B cell (primary cell): ENCODE data around the gene COG2. TPM values are rescaled to one million over a fixed set of nuclear protein-coding genes. Genes with fewer than 3 reads are reported as not detected.

ENCODE experiments used
- ATAC-seq: fragments of 200-7000 bp; cut with Tn5 transposase; one replicate; pipeline ENCODE4 v1.10.0; 2021; ENCODE audit warnings: low read depth, mild to moderate bottlenecking, moderate number of reproducible peaks, moderate library complexity
- CTCF ChIA-PET: fragments of 350-600 bp; sonication (Branson Sonifier 250); formaldehyde crosslinking; loops from one replicate; lab custom pipeline; 2021; ENCODE audit warnings: antibody characterized with exemption, inconsistent platforms; lab: Charles Lee
- POLR2A ChIA-PET: fragments of 350-600 bp; sonication (Branson Sonifier 250); formaldehyde crosslinking; loops from one replicate; lab custom pipeline; 2021; ENCODE audit warnings: antibody characterized with exemption; lab: Charles Lee
- DNase-seq: peaks from one replicate; pipeline ENCODE4 v3.0.0; 2013
- H2AFZ ChIP-seq: 2 replicates; pipeline ENCODE4 v1.6.1; 2012; ENCODE audit warnings: mild to moderate bottlenecking, low read depth, low read length; ENCODE audit not compliant: insufficient read depth, poor library complexity, severe bottlenecking
- H3K27ac ChIP-seq, 2 donors: 1 replicate in 1 of 2; 2 replicates in 1 of 2; pipeline ENCODE4 v1.5.1; 2012 to 2013; ENCODE audit warnings: low read length in 2 of 2, mild to moderate bottlenecking in 2 of 2, moderate library complexity in 1 of 2
- H3K27me3 ChIP-seq, 4 experiments: fragments of 200-600 bp in 1 of 4; sonication (generic) in 1 of 4; replicated peaks in 1 of 4; 1 replicate in 2 of 4; 2 replicates in 2 of 4; pipeline versions ENCODE4 v1.6.1 to v1.7.0; 2013 to 2016; ENCODE audit warnings: low read length in 3 of 4, mild to moderate bottlenecking in 2 of 4, mixed read lengths in 1 of 4, moderate library complexity in 1 of 4; ENCODE audit not compliant: insufficient read depth in 4 of 4, control insufficient read depth in 3 of 4; ENCODE audit errors: control extremely low read depth in 1 of 4
- H3K36me3 ChIP-seq, 2 experiments: replicated peaks in 1 of 2; 1 replicate in 1 of 2; 2 replicates in 1 of 2; pipeline versions ENCODE4 v1.6.1 to v1.7.1; 2013; ENCODE audit warnings: low read length in 1 of 2; ENCODE audit not compliant: insufficient read depth in 2 of 2, control insufficient read depth in 1 of 2; ENCODE audit errors: control extremely low read depth in 1 of 2, extremely low read depth in 1 of 2
- H3K4me1 ChIP-seq, 2 donors: fragments of 200-600 bp in 1 of 2; sonication (generic) in 1 of 2; 1 replicate in 1 of 2; 2 replicates in 1 of 2; pipeline versions ENCODE4 v1.5.1 to v1.6.1; 2013 to 2017; ENCODE audit warnings: low read length in 2 of 2; ENCODE audit not compliant: control insufficient read depth in 2 of 2, insufficient read depth in 2 of 2
- H3K4me2 ChIP-seq: replicated peaks from 2 replicates; pipeline ENCODE3; 2012; ENCODE audit warnings: mild to moderate bottlenecking, low read depth, low read length; ENCODE audit not compliant: poor library complexity, severe bottlenecking
- H3K4me3 ChIP-seq, 5 experiments: fragments of 200-600 bp in 1 of 5; sonication (generic) in 1 of 5; 1 replicate in 3 of 5; 2 replicates in 2 of 5; pipeline versions ENCODE4 v1.5.1 to v1.7.0; 2011 to 2016; ENCODE audit warnings: low read length in 4 of 5, mild to moderate bottlenecking in 4 of 5, low read depth in 2 of 5, control low read depth in 1 of 5, moderate library complexity in 1 of 5; ENCODE audit not compliant: insufficient read depth in 1 of 5; ENCODE audit errors: control extremely low read depth in 1 of 5, extremely low read depth in 1 of 5
- H3K79me2 ChIP-seq: fragments of 200-600 bp; sonication (generic); one replicate; pipeline ENCODE4 v1.6.0; 2016; ENCODE audit warnings: low read length; ENCODE audit not compliant: control insufficient read depth, insufficient read depth
- H3K9ac ChIP-seq: fragments of 200-600 bp; sonication (generic); 2 replicates; pipeline ENCODE4 v1.6.1; 2017; ENCODE audit warnings: mild to moderate bottlenecking, low read length, moderate library complexity
- H3K9me3 ChIP-seq, 3 donors: one replicate each; pipeline versions ENCODE4 v1.6.1 to v1.7.1; 2013; ENCODE audit warnings: low read length in 2 of 3; ENCODE audit not compliant: control insufficient read depth in 2 of 3, insufficient read depth in 1 of 3; ENCODE audit errors: control extremely low read depth in 1 of 3
- H4K20me1 ChIP-seq: 2 replicates; pipeline ENCODE4 v1.6.0; 2012; ENCODE audit warnings: mild to moderate bottlenecking, low read length; ENCODE audit not compliant: insufficient read depth, control insufficient read depth, poor library complexity, severe bottlenecking
- H3K27ac Mint-ChIP-seq: one replicate; pipeline ENCODE4 v1.8.0; 2021; ENCODE audit warnings: mixed read lengths
- H3K27me3 Mint-ChIP-seq: one replicate; pipeline ENCODE4 v1.8.0; 2021; ENCODE audit warnings: mixed read lengths
- H3K4me1 Mint-ChIP-seq: one replicate; pipeline ENCODE4 v1.8.0; 2021; ENCODE audit warnings: mixed read lengths
- H3K4me3 Mint-ChIP-seq: one replicate; pipeline ENCODE4 v1.8.0; 2021; ENCODE audit warnings: mixed read lengths
- H3K9me3 Mint-ChIP-seq: one replicate; pipeline ENCODE4 v1.8.0; 2022; ENCODE audit warnings: mixed read lengths; ENCODE audit not compliant: insufficient read depth
- CTCF ChIP-seq: fragments of 200-600 bp; IDR thresholded peaks from one replicate; pipeline ENCODE4 v1.8.0; 2022; ENCODE audit warnings: antibody characterized with exemption, mild to moderate bottlenecking
- EZH2 ChIP-seq: IDR thresholded peaks from 2 replicates; pipeline ENCODE4 v1.6.1; 2012; ENCODE audit warnings: borderline replicate concordance, low read depth, mild to moderate bottlenecking, moderate library complexity, low read length; ENCODE audit not compliant: insufficient read depth, poor library complexity, severe bottlenecking
- WGBS: methylation state at CpG from one replicate; pipeline ENCODE4 v1.1.5; 2013; ENCODE audit warnings: missing lambda C conversion rate; ENCODE audit not compliant: insufficient coverage; 5-methylcytosine and 5-hydroxymethylcytosine counted together
- intact Hi-C: fragments of 100-400 bp; cut with micrococcal nuclease; formaldehyde crosslinking; loops from one replicate; pipeline ENCODE4 v1.10.0; 2022
- polyA plus RNA-seq: library from polyadenylated mRNA; depleted of rRNA; stranded (reverse); fragments of >200 nt; gene quantifications from 2 replicates; pipeline ENCODE4 v1.2.3, GENCODE V29; 2012
- total RNA-seq, 2 donors: library from RNA; stranded (reverse); fragments of 120-200 nt in 1 of 2; gene quantifications; 1 replicate in 1 of 2; 2 replicates in 1 of 2; pipeline versions ENCODE4 v1.2.3 to v1.2.4, GENCODE V29; 2013 to 2022

Gene COG2
- total and polyA plus RNA-seq, 2 donors (not counting 1 experiment from before 2014, with no cell fraction given) = 17.0 to 42.5 TPM

GRCh38 chr1:230592848-230593414, 49.4 kb upstream of the COG2 start:
- Histone ChIP-seq H3K4me2 (no peak overlapping the region), H3K79me2 (no peaks in the 10 kb centered on the region), H3K9ac (no peak overlapping the region), H3K9me3 (no peaks in the 10 kb centered on the region), H3K27ac (no peak overlapping the region), H3K36me3 (no peaks in the 10 kb centered on the region), H3K4me3 (no peak overlapping the region), H3K27me3 (peaks cover 0 to 3% (median 0%) of the 10 kb centered on the region in 4 experiments), H3K4me1 (no peaks in the 10 kb centered on the region), H2AFZ (no peak overlapping the region), H4K20me1 (no peaks in the 10 kb centered on the region)
- DNase-seq = no peak
- ATAC-seq = no peak
- no CpG with 5 or more reads among the region's 2 CpGs for WGBS
- intact Hi-C loops = no loop called here
- CTCF ChIA-PET = no interaction called here
- Mint-ChIP-seq H3K4me3 (no peak overlapping the region), H3K9me3 (no peaks in the 10 kb centered on the region), H3K27ac (no peak overlapping the region), H3K4me1 (no peaks in the 10 kb centered on the region), H3K27me3 (peaks cover 48% of the 10 kb centered on the region)
- no peak for TF ChIP-seq CTCF
- TF ChIP-seq EZH2 = no peak
- POLR2A ChIA-PET = no interaction called here

DNA sequence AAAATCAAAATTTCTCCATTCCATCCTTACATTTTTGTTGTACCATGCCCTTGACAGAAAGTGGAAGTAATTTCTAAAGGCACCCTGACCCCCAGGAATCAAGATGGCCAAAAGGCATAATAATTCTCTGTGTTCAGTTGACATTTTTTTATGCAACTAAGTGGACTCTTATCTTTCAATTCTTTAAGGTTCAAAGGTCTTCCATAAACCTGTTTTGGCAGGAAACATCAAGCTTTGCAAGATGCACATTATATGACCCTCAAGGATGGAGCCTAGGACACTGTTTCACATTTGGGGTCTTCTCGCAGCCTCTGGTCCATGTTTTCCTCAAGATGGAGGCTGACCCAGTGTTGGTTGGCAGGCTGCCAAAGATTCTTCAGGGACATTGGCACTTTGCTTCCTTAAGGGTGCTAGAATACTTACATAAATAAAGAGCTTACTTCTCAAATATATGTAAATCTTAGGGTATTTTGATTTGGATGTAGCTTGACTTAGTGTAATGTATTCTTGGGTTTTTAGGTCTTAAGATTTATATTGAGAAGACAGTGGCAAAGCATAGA, 48.0 kb upstream of the COG2 start:
- no peaks in the 10 kb centered on the region for H3K36me3 ChIP-seq
- no peaks in the 10 kb centered on the region for H3K4me1 ChIP-seq
- H3K79me2 ChIP-seq = no peaks in the 10 kb centered on the region
- H3K27ac ChIP-seq = no peak overlapping the region
- no peaks in the 10 kb centered on the region for H4K20me1 ChIP-seq
- no peak overlapping the region for H2AFZ ChIP-seq
- ATAC-seq (no peak), DNase-seq (no peak)
- CTCF ChIA-PET = no interaction called here
- 100% methylated on average over 1 of the region's 1 CpG for WGBS
- Mint-ChIP-seq H3K4me3 (no peak overlapping the region), H3K27me3 (peaks cover 41% of the 10 kb centered on the region), H3K9me3 (no peaks in the 10 kb centered on the region), H3K4me1 (no peaks in the 10 kb centered on the region), H3K27ac (no peak overlapping the region)
- no peak overlapping the region for H3K9ac ChIP-seq
- TF ChIP-seq EZH2 (no peak), CTCF (no peak)
- no peak overlapping the region for H3K4me2 ChIP-seq
- H3K27me3 ChIP-seq = peaks cover 0 to 8% (median 0%) of the 10 kb centered on the region in 4 experiments
- no peaks in the 10 kb centered on the region for H3K9me3 ChIP-seq
- H3K4me3 ChIP-seq = no peak overlapping the region
- POLR2A ChIA-PET = no interaction called here
- intact Hi-C loops = no loop called here
